ENCODE measurements around the gene NOXRED1. TPM values are rescaled to one million over a fixed set of nuclear protein-coding genes. Genes with fewer than 3 reads are reported as not detected.
A peak's percentile ranks its signal among the peaks of the same experiment; 100 is the strongest.

NOXRED1 gene
- total and polyA plus RNA-seq, 10 of the 15 experiments (the other 5 are each of a cell fraction or from before 2014, with no cell fraction given) = 0.06 to 0.62 (median 0.14) TPM

GRCh38 chr14:77455966-77456640 lies 32.8 kb upstream of the NOXRED1 start:
- ChIA-PET RAD21 (ENCODE audit: unreplicated experiment) (interaction anchor here (1.4 to 2.6 kb wide), 3 partner anchors 87 to 252 kb away, joined by 3 to 10 read pairs (median 5); no protein-coding TSS in a partner anchor), CTCF (interaction anchor here (1.2 to 4.6 kb wide), 4 partner anchors 96 to 251 kb away, joined by 4 to 140 read pairs (median 18); partner anchors contain the start of genes ALKBH1 and SLIRP), SMC1A (ENCODE audit: uncharacterized antibody, unreplicated experiment) (interaction anchor here (0.6 to 2.8 kb wide), 4 partner anchors 10 to 140 kb away, joined by 3 to 8 read pairs (median 6); no protein-coding TSS in a partner anchor), POLR2A (no interaction called here)
- Histone ChIP-seq H3K36me3 (ENCODE audit: control insufficient read depth in 2 of 2, insufficient read depth in 2 of 2, low read length in 1 of 2) (peaks cover 0 to 12% of the 10 kb centered on the region in 2 experiments; a peak in 2 of 4 replicates), H2AFZ (ENCODE audit: control insufficient read depth, low read depth, low read length) (no peak overlapping the region), H3K27ac (ENCODE audit: control insufficient read depth, insufficient read depth) (0 out of 2 replicates have a peak overlapping the region, but pooled peaks have one; percentile 97), H3K9me3 (replicated peaks; ENCODE audit: control insufficient read depth, insufficient read depth, low read length) (no peaks in the 10 kb centered on the region), H3K79me2 (ENCODE audit: control insufficient read depth, insufficient read depth, low read length) (peaks cover 51% of the 10 kb centered on the region), H3K27me3 (replicated peaks in 1 of 2; ENCODE audit: control insufficient read depth in 2 of 2, insufficient read depth in 2 of 2, low read length in 1 of 2) (no peaks in the 10 kb centered on the region), H3K9ac (ENCODE audit: control insufficient read depth, insufficient read depth, low read length) (peak overlapping the region; percentile 88), H3K4me1 (ENCODE audit: control insufficient read depth, insufficient read depth, low read length) (peaks cover 13% of the 10 kb centered on the region), H3K4me2 (ENCODE audit: control insufficient read depth, insufficient read depth) (peak overlapping the region; percentile 76), H4K20me1 (ENCODE audit: control insufficient read depth, insufficient read depth) (0 out of 2 replicates have a peak, but pooled peaks cover 4% of the 10 kb centered on the region), H3K4me3 (peak overlapping the region; percentile 88)
- WGBS (ENCODE audit: insufficient coverage, insufficient replicate concordance, low lambda C conversion rate, missing lambda C conversion rate) = 74% methylated on average over 2 of the region's 2 CpGs
- DNase-seq (ENCODE audit: low read depth, low spot score) (no peak), FAIRE-seq (no peak), ATAC-seq (no peak)
- intact Hi-C loops (cut with micrococcal nuclease; ENCODE audit: unreplicated experiment) (loop anchor here (2.0 to 5.0 kb wide), 3 partner anchors 135 to 305 kb away; partner anchors contain the start of genes GSTZ1, POMT2 and SNW1), in situ Hi-C loops (cut with MboI) (no loop called here)
- no TSS peak for BruUV-seq (replicated peaks)
- TF ChIP-seq MXI1 (IDR thresholded peaks at IDR 0.05; ENCODE audit: low read depth, low read length) = no peak
- no peak for TF ChIP-seq TARDBP (IDR thresholded peaks at IDR 0.05; ENCODE audit: borderline replicate concordance)
- TF ChIP-seq EZH2 (IDR thresholded peaks at IDR 0.05; ENCODE audit: borderline replicate concordance, control insufficient read depth, low read depth, low read length) = no peak
- no peak for TF ChIP-seq ZNF384 (IDR thresholded peaks at IDR 0.05; ENCODE audit: borderline replicate concordance, low read depth, low read length)
- no peak for TF ChIP-seq ESRRA (IDR thresholded peaks at IDR 0.05; ENCODE audit: low read length)
- TF ChIP-seq NR2F1 (conservative IDR thresholded peaks at IDR 0.05) = no peak
- TF ChIP-seq ZNF207 (IDR thresholded peaks at IDR 0.05; ENCODE audit: borderline replicate concordance) = no peak
- TF ChIP-seq BCL11A (IDR thresholded peaks at IDR 0.05; ENCODE audit: low read depth, low read length) = no peak
- no peak for TF ChIP-seq YBX1 (IDR thresholded peaks at IDR 0.05)
- no peak for TF ChIP-seq KDM1A (IDR thresholded peaks at IDR 0.05; ENCODE audit: borderline replicate concordance)
- no peak for TF ChIP-seq SIX5 (IDR thresholded peaks at IDR 0.05; ENCODE audit: low read depth, low read length, severe bottlenecking)
- TF ChIP-seq, protein P1, sequence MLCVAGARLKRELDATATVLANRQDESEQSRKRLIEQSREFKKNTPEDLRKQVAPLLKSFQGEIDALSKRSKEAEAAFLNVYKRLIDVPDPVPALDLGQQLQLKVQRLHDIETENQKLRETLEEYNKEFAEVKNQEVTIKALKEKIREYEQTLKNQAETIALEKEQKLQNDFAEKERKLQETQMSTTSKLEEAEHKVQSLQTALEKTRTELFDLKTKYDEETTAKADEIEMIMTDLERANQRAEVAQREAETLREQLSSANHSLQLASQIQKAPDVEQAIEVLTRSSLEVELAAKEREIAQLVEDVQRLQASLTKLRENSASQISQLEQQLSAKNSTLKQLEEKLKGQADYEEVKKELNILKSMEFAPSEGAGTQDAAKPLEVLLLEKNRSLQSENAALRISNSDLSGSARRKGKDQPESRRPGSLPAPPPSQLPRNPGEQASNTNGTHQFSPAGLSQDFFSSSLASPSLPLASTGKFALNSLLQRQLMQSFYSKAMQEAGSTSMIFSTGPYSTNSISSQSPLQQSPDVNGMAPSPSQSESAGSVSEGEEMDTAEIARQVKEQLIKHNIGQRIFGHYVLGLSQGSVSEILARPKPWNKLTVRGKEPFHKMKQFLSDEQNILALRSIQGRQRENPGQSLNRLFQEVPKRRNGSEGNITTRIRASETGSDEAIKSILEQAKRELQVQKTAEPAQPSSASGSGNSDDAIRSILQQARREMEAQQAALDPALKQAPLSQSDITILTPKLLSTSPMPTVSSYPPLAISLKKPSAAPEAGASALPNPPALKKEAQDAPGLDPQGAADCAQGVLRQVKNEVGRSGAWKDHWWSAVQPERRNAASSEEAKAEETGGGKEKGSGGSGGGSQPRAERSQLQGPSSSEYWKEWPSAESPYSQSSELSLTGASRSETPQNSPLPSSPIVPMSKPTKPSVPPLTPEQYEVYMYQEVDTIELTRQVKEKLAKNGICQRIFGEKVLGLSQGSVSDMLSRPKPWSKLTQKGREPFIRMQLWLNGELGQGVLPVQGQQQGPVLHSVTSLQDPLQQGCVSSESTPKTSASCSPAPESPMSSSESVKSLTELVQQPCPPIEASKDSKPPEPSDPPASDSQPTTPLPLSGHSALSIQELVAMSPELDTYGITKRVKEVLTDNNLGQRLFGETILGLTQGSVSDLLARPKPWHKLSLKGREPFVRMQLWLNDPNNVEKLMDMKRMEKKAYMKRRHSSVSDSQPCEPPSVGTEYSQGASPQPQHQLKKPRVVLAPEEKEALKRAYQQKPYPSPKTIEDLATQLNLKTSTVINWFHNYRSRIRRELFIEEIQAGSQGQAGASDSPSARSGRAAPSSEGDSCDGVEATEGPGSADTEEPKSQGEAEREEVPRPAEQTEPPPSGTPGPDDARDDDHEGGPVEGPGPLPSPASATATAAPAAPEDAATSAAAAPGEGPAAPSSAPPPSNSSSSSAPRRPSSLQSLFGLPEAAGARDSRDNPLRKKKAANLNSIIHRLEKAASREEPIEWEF (IDR thresholded peaks at IDR 0.05; ENCODE audit: insufficient replicate concordance, low read depth, low read length) = no peak
- TF ChIP-seq, protein P2, sequence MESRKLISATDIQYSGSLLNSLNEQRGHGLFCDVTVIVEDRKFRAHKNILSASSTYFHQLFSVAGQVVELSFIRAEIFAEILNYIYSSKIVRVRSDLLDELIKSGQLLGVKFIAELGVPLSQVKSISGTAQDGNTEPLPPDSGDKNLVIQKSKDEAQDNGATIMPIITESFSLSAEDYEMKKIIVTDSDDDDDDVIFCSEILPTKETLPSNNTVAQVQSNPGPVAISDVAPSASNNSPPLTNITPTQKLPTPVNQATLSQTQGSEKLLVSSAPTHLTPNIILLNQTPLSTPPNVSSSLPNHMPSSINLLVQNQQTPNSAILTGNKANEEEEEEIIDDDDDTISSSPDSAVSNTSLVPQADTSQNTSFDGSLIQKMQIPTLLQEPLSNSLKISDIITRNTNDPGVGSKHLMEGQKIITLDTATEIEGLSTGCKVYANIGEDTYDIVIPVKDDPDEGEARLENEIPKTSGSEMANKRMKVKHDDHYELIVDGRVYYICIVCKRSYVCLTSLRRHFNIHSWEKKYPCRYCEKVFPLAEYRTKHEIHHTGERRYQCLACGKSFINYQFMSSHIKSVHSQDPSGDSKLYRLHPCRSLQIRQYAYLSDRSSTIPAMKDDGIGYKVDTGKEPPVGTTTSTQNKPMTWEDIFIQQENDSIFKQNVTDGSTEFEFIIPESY (IDR thresholded peaks at IDR 0.05) = no peak
- no peak for TF ChIP-seq PAX5 (IDR thresholded peaks at IDR 0.05; ENCODE audit: borderline replicate concordance, low read depth, low read length)
- no peak for TF ChIP-seq TCF7 (IDR thresholded peaks at IDR 0.05; ENCODE audit: borderline replicate concordance)
- no peak for TF ChIP-seq EED (IDR thresholded peaks at IDR 0.05; ENCODE audit: low read depth)

Measured in GM12878 (cell line).